GM19463 (cell line): ENCODE measurements around the gene EYA2.
"Not testable (repeated sequence)": the region's sequence is repeated elsewhere in the genome, so short reads cannot be mapped to it uniquely, and the experiment has no call there.

Source experiments
- ATAC-seq: cut with Tn5 transposase; IDR thresholded peaks from one replicate; pipeline ENCODE4 v1.9.1; 2021; ENCODE audit warnings: mild to moderate bottlenecking, moderate library complexity; ENCODE audit not compliant: unreplicated experiment

Gene EYA2

GRCh38 chr20:46951840-46952497 lies 57.3 kb downstream of the EYA2 start:
- no peak for ATAC-seq

GRCh38 chr20:46953596-46953995 lies 59.0 kb downstream of the EYA2 start:
- ATAC-seq: no peak

DNA sequence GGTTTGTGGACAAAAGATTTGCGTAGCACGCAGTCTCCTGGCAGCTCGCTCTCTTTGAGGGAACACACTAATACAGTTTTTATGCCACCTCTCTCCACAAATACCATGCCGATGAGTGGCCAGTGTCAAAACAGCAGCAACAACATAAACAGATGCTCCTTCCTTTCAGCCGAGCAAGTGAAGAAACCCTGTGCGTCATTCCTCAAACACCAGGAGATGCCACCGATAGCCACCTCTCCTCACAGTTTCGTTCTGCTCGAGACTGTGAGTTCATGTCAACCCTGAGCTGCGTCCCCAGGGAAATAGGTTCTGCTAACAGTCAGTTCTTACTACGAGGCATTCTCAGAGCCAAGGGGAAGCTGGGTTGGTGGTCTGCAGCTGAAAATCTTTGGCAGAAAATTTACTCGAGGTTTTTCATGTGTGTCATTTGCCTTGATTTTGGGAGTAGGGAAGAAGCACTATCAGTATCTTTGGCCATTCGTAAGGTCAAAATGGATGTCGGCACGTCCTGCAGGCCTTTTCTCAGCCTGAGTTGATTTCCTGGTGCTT lies 59.9 kb downstream of the EYA2 start:
- no peak for ATAC-seq

DNA sequence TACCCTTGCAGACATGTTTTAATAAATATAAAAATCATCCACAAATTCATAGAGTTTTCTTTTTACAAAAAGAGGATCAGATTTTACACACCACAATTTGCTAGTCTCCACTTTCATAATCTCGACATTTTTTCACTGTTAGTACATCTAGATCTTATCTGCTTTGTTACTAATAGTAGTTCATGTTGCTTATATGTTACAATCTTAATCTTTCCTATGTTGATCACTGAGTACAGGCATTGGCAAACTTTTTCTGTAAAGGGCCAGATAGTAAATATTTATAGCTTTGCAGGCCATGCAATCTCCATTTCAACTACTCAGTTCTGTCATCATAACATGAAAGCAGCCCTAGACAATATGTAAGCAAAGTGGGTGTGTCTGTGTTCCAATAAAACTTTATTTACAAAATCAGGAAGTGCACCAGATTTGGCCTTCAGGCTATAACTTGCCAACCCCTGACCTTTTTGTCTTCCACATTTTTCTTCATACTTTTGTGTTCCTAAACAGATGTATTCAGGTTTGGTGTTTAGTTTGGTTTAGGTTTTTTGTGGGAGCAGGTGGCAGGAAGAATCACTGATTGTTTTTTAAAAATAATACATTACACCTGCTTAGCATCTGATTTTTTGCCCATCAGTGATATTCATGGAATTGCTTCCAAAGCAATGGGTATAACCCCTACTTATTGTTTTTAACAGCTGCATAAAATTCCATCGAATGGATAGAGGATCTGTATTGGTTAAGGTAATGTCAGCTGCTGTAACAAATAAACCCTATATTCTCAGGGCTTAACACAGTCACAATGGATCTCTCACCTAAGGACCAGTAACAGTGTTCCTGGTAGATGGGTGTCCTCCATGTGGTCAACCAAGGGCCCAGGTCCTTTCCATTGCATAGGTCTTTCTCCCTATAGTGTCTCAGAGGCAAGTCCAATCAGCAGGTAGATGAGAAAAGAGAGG lies 61.2 kb downstream of the EYA2 start:
- ATAC-seq: no peak

DNA sequence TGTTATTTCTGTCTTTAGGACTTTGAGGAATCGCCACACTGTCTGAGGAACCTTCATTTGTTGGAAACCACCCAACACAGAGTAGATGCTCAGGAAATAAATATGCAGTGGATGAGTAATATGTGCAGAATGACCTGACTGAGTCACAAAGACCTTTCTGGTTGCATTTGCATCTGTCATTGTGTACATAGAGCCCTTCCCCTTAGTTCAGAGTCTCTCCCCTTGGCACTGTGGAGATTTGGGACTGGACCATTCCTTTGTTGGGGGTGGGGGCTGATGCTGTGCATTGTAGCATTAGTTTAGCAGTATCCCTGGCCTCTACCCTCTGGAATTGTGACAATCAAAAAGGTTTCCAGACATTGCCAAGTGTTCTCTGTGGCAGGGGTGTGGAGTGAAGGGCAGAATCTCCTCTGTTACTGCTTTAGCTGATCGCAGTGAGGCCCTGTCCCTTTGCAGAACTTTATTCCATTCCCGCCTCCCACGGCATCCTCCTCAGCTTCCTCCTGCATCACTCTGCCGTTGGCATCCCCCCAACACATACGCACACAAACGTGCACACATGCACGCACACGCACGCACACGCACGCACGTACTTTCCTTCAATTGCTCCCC lies 64.5 kb downstream of the EYA2 start:
- ATAC-seq: no peak

- no peak for ATAC-seq
Measured at GRCh38 chr20:46959821-46960220, 65.2 kb downstream of the EYA2 start.

DNA sequence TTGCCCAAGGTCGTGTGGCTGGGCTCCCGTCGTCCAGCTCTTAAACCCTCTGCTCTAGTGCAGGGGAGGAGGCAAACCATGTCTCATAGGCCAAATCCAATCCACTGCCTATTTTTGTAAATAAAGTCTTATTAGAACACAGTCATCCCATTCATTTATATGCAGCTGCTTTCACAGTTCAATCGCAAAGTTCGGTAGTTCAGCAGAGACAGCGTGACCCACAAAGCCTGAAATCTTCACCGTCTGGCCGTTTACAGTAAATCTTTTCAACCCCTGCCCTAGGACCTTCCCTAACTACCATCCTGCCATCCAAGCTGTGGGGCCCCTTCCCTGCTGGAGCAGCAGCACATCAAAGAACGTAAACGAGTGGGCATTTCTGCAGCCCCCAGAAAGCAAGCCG lies 65.9 kb downstream of the EYA2 start:
- ATAC-seq: no peak

- ATAC-seq: not testable (repeated sequence)
Measured at GRCh38 chr20:46961968-46962367, 67.3 kb downstream of the EYA2 start.

GRCh38 chr20:46962452-46963195 lies 68.0 kb downstream of the EYA2 start:
- no peak for ATAC-seq

DNA sequence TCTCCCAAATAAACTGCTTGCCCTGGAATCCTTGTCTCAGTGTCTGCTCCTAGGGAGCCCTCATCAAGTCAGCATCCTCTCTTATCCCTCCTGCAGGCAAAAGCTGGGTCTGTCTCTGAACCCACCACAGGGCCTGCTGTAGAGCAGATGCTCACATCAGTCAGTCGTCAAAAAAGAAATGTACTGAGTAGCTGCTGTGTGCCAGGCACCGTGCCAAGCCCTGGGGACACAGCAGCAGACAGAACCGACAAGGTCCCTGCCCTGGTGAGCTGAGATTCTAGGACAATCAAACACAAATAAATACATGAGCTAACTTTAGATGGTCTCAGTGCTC lies 68.5 kb downstream of the EYA2 start:
- ATAC-seq: no peak

GRCh38 chr20:46963758-46964617 lies 69.3 kb downstream of the EYA2 start:
- no peak for ATAC-seq

DNA sequence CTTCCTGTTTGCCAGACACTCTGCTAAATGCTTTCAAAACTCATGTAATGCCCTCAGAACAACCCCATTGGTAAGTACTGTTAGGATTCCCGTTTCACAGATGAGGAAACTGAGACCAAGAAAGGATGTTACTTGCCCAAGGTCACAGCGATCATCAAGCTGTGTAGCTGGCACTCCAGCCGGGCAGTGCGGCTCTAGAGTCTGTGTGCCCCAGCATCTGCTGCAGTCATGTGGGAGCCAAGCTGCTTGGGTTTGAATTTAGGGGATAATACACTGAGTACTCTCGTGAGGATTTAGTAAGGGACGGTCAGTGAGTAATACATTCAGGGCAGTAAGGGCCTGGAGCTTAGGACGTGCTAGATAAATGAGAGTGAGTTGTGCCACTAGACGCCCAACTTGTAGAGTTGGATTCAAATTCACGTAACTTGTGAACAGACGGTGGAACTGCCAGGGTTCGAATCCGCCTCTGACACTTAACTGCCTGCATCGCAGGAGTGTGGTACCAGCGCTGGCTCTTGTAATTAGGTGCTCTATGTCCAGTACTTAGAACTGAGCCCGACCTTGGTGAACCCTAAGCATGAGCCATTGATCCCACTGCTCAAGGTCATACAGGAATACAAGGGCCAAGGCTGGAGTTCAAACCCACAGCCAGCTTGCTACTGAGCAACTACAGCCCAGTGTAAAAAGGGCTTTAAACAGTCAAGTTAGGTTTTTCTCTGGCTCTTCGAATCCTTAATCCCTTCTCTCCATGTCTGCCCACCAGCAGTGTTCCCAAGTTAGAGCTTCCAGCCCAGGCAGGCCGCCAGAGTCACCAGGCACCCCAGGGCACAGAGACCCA lies 70.2 kb downstream of the EYA2 start:
- no peak for ATAC-seq

- ATAC-seq: no peak
Measured at GRCh38 chr20:46965477-46965876, 70.8 kb downstream of the EYA2 start.

- ATAC-seq: no peak
Measured at GRCh38 chr20:46967646-46968045, 73.0 kb downstream of the EYA2 start.

- ATAC-seq: no peak
Measured at GRCh38 chr20:46970937-46971630, 76.4 kb downstream of the EYA2 start.

GRCh38 chr20:46973766-46974165 lies 79.1 kb downstream of the EYA2 start:
- ATAC-seq: no peak

DNA sequence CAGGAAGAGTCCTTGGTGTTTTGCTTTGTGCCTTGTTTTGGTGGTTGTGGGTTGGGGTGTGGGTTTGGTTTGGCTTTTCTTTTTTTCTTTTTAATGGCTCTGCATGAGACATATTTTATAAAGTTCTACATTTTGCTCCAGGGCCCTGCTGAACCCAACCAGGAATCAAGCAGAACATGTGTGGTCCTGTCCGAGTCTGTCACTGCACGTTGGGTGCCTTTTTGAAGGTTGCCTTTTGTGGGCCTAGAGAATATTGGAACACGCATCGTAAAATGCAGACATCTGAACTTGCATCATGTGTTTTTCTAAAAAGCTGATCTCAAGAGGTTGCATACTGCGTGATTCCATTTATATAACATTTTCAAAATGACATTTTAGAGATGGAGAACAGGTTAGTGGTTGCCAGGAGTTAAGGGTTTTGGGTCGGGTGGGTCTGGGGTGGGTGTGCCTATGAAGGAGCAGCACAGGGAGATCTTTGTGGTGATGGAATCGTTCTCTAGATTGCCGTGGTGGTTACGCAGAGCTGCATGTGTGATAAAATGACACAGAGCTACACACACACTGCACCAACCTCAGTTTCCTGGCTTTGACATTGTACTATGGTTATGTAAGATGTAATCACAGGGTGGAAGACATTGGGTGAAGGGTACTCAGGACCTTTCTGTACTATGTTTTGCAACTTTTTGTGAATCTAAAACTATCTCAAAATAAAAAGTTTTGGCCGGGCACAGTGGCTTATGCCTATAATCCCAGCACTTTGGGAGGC lies 80.2 kb downstream of the EYA2 start:
- ATAC-seq: no peak

DNA sequence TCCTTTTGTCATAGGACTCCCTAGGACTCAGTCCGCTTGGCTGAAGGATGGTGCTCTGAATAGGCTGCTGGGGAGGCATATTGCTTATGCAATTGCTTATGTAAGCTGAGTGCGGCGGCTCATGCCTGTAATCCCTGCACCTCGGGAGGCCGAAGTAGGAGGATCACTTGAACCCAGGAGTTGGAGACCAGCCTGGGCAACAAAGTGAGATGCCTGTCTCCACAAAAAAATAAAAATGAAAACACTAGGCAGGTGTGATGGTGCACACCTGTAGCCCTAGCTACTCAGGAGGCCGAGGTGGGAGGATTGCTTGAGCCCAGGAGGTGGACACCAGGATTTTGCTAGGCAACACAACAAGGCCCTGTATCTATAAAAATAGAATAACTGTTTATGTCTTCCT lies 81.3 kb downstream of the EYA2 start:
- ATAC-seq: no peak
